Loucy (cell line): ENCODE measurements around the gene ZNF267.

Experiments
- H2AFZ ChIP-seq: fragments of 200-600 bp; sonication (generic); 2 replicates; pipeline ENCODE4 v1.6.0; 2016; ENCODE audit warnings: antibody characterized with exemption, mild to moderate bottlenecking, low read length, moderate library complexity
- H3F3A ChIP-seq: fragments of 200-600 bp; 2 replicates; pipeline ENCODE4 v1.6.0; 2016; ENCODE audit warnings: antibody characterized with exemption, low read depth, mild to moderate bottlenecking
- H3K27me3 ChIP-seq: fragments of 200-600 bp; sonication (generic); 2 replicates; pipeline ENCODE4 v1.6.1; 2014; ENCODE audit warnings: low read length, mild to moderate bottlenecking; ENCODE audit not compliant: insufficient read depth, poor library complexity, severe bottlenecking
- H3K36me3 ChIP-seq: fragments of 200-600 bp; sonication (generic); 2 replicates; pipeline ENCODE4 v1.6.1; 2016; ENCODE audit warnings: low read length; ENCODE audit not compliant: insufficient read depth
- H3K4me1 ChIP-seq: fragments of 200-600 bp; sonication (generic); 2 replicates; pipeline ENCODE4 v1.5.1; 2014; ENCODE audit warnings: low read length, mild to moderate bottlenecking; ENCODE audit not compliant: insufficient read depth, poor library complexity, severe bottlenecking
- H3K4me2 ChIP-seq: fragments of 200-600 bp; sonication (generic); 2 replicates; pipeline ENCODE4 v1.6.0; 2014; ENCODE audit warnings: antibody characterized with exemption, low read length, low read depth, mild to moderate bottlenecking; ENCODE audit not compliant: poor library complexity, severe bottlenecking
- H3K4me3 ChIP-seq: fragments of 200-600 bp; sonication (generic); 2 replicates; pipeline ENCODE4 v1.5.1; 2014; ENCODE audit warnings: low read length, mild to moderate bottlenecking, mixed read lengths; ENCODE audit not compliant: poor library complexity, severe bottlenecking
- H3K79me2 ChIP-seq: fragments of 200-600 bp; sonication (generic); 2 replicates; pipeline ENCODE4 v1.6.1; 2014; ENCODE audit warnings: low read length; ENCODE audit not compliant: insufficient read depth
- H3K9ac ChIP-seq: fragments of 200-600 bp; sonication (generic); 2 replicates; pipeline ENCODE4 v1.6.0; 2014; ENCODE audit warnings: mild to moderate bottlenecking, low read depth, low read length, moderate library complexity; ENCODE audit not compliant: poor library complexity, severe bottlenecking
- H3K9me2 ChIP-seq: fragments of 200-600 bp; sonication (generic); replicated peaks from 2 replicates; pipeline ENCODE4 v1.6.1; 2016; ENCODE audit warnings: low read depth, low read length, mixed read lengths
- H3K9me3 ChIP-seq: fragments of 200-600 bp; sonication (generic); 2 replicates; pipeline ENCODE4 v1.6.1; 2014; ENCODE audit warnings: mild to moderate bottlenecking, antibody characterized with exemption, low read length, low read depth; ENCODE audit not compliant: insufficient read depth
- H4K20me1 ChIP-seq: fragments of 200-600 bp; sonication (generic); 2 replicates; pipeline ENCODE4 v1.6.0; 2014; ENCODE audit warnings: antibody characterized with exemption, low read length, mild to moderate bottlenecking; ENCODE audit not compliant: insufficient read depth, poor library complexity, severe bottlenecking
- CTCF ChIP-seq: fragments of 200-600 bp; sonication (generic); conservative IDR thresholded peaks from 2 replicates; pipeline ENCODE4 v1.5.1; 2014; ENCODE audit warnings: mild to moderate bottlenecking, antibody characterized with exemption, low read length
- EZH2phosphoT487 ChIP-seq: fragments of 200-600 bp; IDR thresholded peaks from 2 replicates; pipeline ENCODE4 v1.6.1; 2018; ENCODE audit warnings: antibody characterized with exemption, mild to moderate bottlenecking, moderate library complexity, borderline replicate concordance

ZNF267 gene

GRCh38 chr16:31872201-31872600 lies 1.4 kb upstream of the ZNF267 start:
- H3K9me2 ChIP-seq = no peaks in the 10 kb centered on the region
- no peaks in the 10 kb centered on the region for H3K9me3 ChIP-seq
- no peak overlapping the region for H3K4me3 ChIP-seq
- H3K36me3 ChIP-seq = no peaks in the 10 kb centered on the region
- H3K4me2 ChIP-seq = no peak overlapping the region
- H2AFZ ChIP-seq = no peak overlapping the region
- H3K9ac ChIP-seq = no peak overlapping the region
- H3K27me3 ChIP-seq = peaks cover 5% of the 10 kb centered on the region
- no peaks in the 10 kb centered on the region for H3F3A ChIP-seq
- peaks cover 48% of the 10 kb centered on the region for H3K4me1 ChIP-seq
- peaks cover 32% of the 10 kb centered on the region for H4K20me1 ChIP-seq
- H3K79me2 ChIP-seq = peaks cover 36% of the 10 kb centered on the region
- no peak for TF ChIP-seq CTCF
- no peak for TF ChIP-seq EZH2phosphoT487

GRCh38 chr16:31874366-31875111 lies 932 bp downstream of the ZNF267 start:
- Histone ChIP-seq H4K20me1 (peaks cover 55% of the 10 kb centered on the region), H2AFZ (peak overlapping the region; percentile 81; the same call in 1 of the 2 replicates), H3K79me2 (peaks cover 59% of the 10 kb centered on the region), H3K9me3 (no peaks in the 10 kb centered on the region), H3K27me3 (peaks cover 5% of the 10 kb centered on the region), H3K4me3 (peak overlapping the region; percentile 94), H3F3A (no peaks in the 10 kb centered on the region), H3K9ac (peak overlapping the region; percentile 95), H3K36me3 (no peaks in the 10 kb centered on the region), H3K4me2 (peak overlapping the region; percentile 99), H3K9me2 (no peaks in the 10 kb centered on the region), H3K4me1 (peaks cover 59% of the 10 kb centered on the region)
- TF ChIP-seq EZH2phosphoT487 (no peak), CTCF (no peak)

GRCh38 chr16:31875112-31875803 lies 1.7 kb downstream of the ZNF267 start:
- Histone ChIP-seq H4K20me1 (peaks cover 62% of the 10 kb centered on the region), H3K9me2 (no peaks in the 10 kb centered on the region), H3K4me2 (peak overlapping the region; percentile 99), H3K4me3 (peak overlapping the region; percentile 94), H3K9me3 (no peaks in the 10 kb centered on the region), H3F3A (no peaks in the 10 kb centered on the region), H3K79me2 (peaks cover 67% of the 10 kb centered on the region), H2AFZ (no peak overlapping the region), H3K27me3 (peaks cover 5% of the 10 kb centered on the region), H3K9ac (peak overlapping the region; percentile 95), H3K36me3 (no peaks in the 10 kb centered on the region), H3K4me1 (peaks cover 61% of the 10 kb centered on the region)
- TF ChIP-seq EZH2phosphoT487 (no peak), CTCF (no peak)
